IPS DF 19.7 (cell line): ENCODE data around the gene TAPBP.

Source experiments
- DNase-seq: peaks from one replicate; pipeline ENCODE4 v3.0.0-alpha.2; 2013; ENCODE audit warnings: low read depth, low spot score

The TAPBP gene

GRCh38 chr6:33320315-33321181 lies 6.7 kb upstream of the TAPBP start:
- no peak for DNase-seq

- DNase-seq = no peak
Measured at GRCh38 chr6:33319939-33320314, 6.0 kb upstream of the TAPBP start.

GRCh38 chr6:33318426-33319073 lies 4.7 kb upstream of the TAPBP start:
- DNase-seq = no peak

- peak; percentile 94 for DNase-seq
Measured at GRCh38 chr6:33317669-33318425, 4.0 kb upstream of the TAPBP start, which contains the start of gene ZBTB22. TSS of gene ZBTB22 (minus strand) at chr6:33317744. CDS start at chr6:33316916, 828 bp downstream.

DNA sequence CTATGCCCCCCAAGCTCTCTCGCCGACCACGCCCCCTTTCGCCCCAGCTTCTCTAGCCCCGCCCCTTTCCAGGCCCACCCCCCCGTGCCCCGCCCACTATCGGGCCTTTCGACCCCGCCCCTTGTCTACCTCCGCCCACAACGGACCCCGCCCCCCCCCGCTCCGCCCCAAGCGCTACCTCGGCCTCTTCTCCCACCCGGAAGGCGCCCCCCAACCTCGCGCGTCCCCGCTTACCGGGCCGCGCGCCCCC lies 3.5 kb upstream of the TAPBP start:
- no peak for DNase-seq

DNA sequence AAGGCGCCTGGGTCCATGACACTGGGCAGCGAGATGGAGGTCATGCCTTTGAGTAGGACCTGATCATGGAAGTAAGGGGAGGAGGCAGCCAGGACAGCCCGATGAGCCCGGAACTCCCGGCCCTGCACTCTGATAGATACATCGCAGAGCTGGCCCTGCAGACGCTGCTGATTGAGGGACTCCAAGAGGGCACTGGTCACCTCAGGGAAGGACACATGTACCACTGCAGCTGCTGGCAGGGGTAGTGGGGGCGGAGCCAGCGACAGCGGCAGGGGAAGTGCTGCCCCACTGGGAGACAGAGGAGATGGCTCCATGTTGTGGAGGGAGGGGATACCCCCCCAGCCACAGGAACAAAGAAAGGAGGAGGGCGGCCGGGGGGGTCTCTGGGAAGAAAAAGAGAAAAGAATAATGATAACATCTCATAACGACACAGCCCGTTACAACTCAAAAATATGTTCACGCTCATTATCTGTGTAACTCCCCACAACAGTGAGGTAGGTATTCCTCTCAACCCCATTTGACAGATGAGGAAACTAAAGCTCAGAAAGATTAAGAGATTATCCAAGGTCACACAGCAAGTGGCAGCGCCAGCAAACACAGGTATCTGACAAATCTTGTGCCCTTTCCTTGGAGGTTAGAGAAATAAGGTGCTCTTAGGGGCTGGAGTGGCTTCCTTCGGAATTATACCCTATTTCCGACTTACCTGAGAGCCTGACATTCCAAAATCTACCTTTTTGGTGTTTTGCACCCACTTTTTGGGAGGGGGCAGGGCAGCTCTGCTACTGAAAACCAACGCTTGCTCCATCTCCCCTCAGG lies 2.9 kb upstream of the TAPBP start:
- no peak for DNase-seq

DNA sequence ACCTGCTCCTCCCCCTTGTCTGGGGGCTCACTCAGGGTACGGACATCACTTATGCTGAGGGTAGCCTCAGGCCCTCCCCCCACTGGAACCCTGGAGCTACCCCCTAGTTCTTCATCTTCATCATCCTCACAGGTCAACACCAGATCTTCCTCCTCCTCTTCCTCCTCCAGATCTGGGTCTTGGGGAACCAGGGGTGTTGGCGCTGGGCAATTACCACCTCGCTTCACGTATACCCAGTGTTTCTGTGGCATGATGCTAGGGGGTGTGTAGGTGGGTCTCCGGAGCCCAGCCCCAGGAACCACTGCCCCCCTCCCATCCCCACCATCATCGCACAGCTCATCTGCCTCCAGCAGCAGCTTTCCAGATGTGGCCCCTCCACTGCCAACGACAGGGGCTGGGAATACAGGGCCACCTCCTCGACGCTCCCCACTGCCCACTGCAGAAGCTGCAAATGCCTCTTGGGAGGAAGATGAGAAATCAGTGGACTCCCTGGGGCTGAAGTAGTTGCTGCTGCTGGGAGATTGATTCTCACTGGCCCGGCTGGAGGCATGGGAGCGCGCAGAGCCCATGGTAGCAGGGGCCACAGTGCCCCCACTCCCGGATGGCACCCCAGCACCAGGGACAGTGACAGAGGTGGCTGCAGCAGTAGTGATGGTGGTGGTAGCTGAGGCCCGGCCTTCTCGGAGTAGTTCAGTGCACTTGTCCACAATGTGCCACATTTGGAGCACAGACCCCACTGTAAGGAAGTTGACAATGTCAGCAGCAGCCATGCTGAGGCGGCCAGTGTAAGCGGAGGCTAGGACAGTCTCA lies 2.1 kb upstream of the TAPBP start:
- DNase-seq = no peak

GRCh38 chr6:33314943-33315792 lies 1.3 kb upstream of the TAPBP start:
- no peak for DNase-seq

- no peak for DNase-seq
Measured at GRCh38 chr6:33314515-33314942, 651 bp upstream of the TAPBP start.

- DNase-seq = no peak
Measured at GRCh38 chr6:33313105-33313708, 671 bp downstream of the TAPBP start.

- no peak for DNase-seq
Measured at GRCh38 chr6:33312361-33313104, 1.3 kb downstream of the TAPBP start.

DNA sequence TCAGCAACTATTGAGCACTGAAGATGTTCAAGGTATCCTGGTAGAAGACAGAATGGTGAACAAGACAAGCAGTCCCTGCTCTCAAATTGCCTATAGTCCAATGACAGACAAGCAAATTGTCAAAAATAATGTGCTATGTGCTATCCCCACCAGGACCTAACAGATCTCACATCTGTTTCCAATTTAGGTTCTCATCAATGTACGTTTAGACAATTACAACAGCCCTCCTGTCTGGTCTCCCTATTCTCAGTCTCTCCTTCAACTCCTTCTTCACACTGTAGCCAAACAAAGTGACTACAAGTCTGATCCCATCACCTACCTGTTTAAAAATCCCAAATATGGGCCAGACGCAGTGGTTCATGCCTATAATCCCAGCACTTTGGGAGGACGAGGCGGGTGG lies 7.5 kb downstream of the TAPBP start:
- no peak for DNase-seq

DNA sequence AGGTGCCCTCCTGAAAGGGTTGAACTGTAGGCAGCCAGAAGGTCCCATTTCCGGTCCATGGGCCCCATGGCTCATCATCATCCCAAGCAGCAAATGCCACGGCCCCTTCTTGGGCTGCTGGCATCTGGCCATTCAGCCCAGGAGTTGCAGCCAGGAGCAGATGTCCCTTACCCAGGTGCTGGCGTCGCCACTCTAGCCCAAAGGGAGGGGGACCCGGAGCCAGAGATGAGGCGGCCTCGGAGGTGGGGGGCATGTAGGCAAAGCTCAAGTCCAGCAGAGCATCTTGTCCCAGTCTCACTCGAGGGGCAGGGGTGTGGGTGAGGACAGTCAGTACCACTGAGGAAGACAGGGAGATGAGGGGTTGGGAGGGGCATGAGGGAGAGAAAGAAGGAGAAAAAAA lies 8.8 kb downstream of the TAPBP start:
- DNase-seq = no peak

DNA sequence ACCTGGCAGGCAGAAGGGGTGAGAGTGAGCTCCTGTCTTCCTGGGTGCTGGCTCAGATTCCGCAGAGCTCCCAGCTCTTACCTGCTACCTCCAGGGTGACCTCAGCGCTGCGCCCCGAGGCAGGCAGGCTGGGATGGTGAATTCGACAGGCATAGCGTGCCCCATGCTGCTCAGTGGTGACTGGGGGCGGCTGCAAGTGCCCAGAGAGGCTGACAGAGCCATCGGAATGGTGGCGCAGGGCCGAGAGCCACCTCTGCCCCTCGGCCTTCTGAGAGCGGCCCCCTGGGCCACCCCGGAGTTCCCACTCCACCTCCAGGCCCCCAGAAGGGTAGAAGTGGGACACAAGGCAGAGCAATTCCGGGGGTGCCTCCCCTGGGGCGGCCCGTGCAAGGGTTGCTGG lies 9.7 kb downstream of the TAPBP start:
- no peak for DNase-seq

DNA sequence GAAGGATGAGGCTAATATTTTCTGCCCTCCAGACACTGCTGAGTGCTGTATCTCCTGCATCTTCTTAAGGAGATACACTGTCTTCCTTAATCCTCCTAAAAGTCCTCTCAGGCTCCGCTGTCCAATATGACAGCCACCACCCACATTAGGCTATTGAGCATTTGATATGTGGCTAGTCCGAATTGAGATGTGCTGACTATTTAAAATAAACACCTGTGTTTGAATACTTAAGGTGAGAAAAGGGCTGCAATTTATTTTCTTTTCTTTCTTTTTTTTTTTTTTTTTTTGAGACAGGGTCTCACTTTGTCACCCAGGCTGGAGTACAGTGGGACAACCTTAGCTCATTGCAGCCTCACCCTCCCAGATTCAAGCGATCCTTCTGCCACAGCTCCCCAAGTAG lies 12.0 kb downstream of the TAPBP start:
- DNase-seq = no peak

DNA sequence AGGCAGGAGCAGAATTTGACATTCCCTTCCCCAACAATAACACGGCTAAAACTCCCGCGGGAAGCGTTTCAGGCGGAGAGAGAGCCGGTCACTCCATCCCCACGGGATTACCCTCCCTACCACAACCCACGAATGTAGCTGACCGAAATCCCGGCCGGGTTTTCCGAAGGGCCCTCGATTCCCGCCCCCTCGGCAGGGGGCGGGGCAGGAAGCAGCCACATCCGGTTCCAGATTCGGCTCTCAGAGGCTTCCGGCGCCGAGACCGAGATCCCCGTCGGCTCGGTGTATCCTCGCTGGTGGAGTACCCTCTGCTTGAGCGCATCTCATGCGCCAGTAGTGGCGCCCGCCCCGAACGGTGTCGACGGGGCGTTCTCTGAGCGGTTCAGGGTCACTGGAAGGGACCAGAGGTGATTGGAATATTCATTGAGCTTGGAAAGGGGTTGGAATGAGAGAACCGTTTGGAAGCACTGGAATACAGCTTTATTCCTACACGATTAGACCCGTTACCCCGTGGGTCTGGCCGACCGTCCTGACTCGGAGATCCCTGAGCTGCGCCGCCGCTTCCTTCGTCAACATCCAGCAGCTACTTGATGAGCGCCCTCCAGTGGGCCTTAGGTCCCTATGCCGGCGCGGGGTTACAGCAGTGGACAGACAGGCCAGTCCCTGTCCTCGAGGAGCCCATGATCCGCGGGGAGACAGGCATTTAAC lies 14.5 kb downstream of the TAPBP start:
- no peak for DNase-seq

DNA sequence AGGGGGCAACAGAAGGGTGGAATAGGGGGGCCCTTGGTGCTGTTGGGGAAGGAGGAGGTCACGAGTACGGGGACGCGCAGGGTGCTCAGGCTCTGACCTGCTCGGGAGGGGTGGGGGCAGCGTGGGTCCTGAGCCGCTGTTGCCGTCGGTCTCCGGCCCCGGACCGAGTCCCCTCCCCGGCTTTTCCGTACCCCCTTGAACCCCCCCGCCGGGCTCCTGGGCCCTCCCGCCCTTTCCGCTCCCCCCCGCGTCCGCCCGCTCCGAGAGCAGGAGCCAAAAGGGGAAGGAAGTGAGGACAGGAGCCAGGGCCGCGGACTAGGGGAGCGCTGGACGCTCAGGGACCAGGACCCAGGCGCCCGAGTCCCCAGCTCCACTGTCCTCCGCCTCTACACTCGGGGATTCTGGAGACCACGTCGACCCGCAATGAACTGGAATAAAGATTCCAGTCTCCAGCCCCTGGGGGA lies 15.1 kb downstream of the TAPBP start, which contains the start of gene RGL2:
Gene RGL2 (minus strand): TSS at position 170 of the 464 bp plus-strand sequence. CDS start 332 bp downstream, outside the sequence.
- no peak for DNase-seq
